ENCODE measurements around the gene MTIF3.

Gene MTIF3, protein sequence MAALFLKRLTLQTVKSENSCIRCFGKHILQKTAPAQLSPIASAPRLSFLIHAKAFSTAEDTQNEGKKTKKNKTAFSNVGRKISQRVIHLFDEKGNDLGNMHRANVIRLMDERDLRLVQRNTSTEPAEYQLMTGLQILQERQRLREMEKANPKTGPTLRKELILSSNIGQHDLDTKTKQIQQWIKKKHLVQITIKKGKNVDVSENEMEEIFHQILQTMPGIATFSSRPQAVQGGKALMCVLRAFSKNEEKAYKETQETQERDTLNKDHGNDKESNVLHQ

GRCh38 chr13:27449936-27450828, at the start of gene MTIF3:
TSS of gene MTIF3 (minus strand) at chr13:27450564. CDS start at chr13:27440448, 10,116 bp downstream.
- peak; percentile 87 for DNase-seq (ENCODE audit: low read depth, low spot score)
- H3K36me3 ChIP-seq (ENCODE audit: insufficient read depth, insufficient read length, low read length): no peaks in the 10 kb centered on the region
- peak within 1 kb of the TSS; percentile 89 for H3K4me3 ChIP-seq (ENCODE audit: insufficient read length, low read depth)
- H3K4me1 ChIP-seq (ENCODE audit: insufficient read depth, insufficient read length): no peaks in the 10 kb centered on the region
- TF ChIP-seq SUZ12 (IDR thresholded peaks at IDR 0.05; ENCODE audit: extremely low read depth, insufficient read depth, insufficient read length) (no peak), ZNF274 (IDR thresholded peaks at IDR 0.05; ENCODE audit: low read depth, low read length) (no peak)
- H3K27me3 ChIP-seq (ENCODE audit: insufficient read depth, insufficient read length): peaks cover 20% of the 10 kb centered on the region
- H3K9ac ChIP-seq (ENCODE audit: insufficient read length, low read depth): peak within 1 kb of the TSS; percentile 86
- no peaks in the 10 kb centered on the region for H3K9me3 ChIP-seq (ENCODE audit: insufficient read depth, low read length)

- H3K9me3 ChIP-seq (ENCODE audit: insufficient read depth, low read length): no peaks in the 10 kb centered on the region
- TF ChIP-seq ZNF274 (IDR thresholded peaks at IDR 0.05; ENCODE audit: low read depth, low read length): no peak
- TF ChIP-seq YY1 (IDR thresholded peaks at IDR 0.05; ENCODE audit: insufficient read depth, insufficient read length): no peak
- TF ChIP-seq SUZ12 (IDR thresholded peaks at IDR 0.05; ENCODE audit: extremely low read depth, insufficient read depth, insufficient read length): no peak
- H3K4me1 ChIP-seq (ENCODE audit: insufficient read depth, insufficient read length): no peaks in the 10 kb centered on the region
- no peaks in the 10 kb centered on the region for H3K36me3 ChIP-seq (ENCODE audit: insufficient read depth, insufficient read length, low read length)
- DNase-seq (ENCODE audit: low read depth, low spot score): no peak
- H3K4me3 ChIP-seq (ENCODE audit: insufficient read length, low read depth): no peak overlapping the region
- H3K9ac ChIP-seq (ENCODE audit: insufficient read length, low read depth): no peak overlapping the region
- no peaks in the 10 kb centered on the region for H3K27me3 ChIP-seq (ENCODE audit: insufficient read depth, insufficient read length)
Observed at GRCh38 chr13:27497563-27498230, 47.3 kb upstream of the MTIF3 start.

GRCh38 chr13:27496536-27497273, 46.3 kb upstream of the MTIF3 start:
- DNase-seq (ENCODE audit: low read depth, low spot score): peak; percentile 16
- H3K27me3 ChIP-seq (ENCODE audit: insufficient read depth, insufficient read length): no peaks in the 10 kb centered on the region
- no peaks in the 10 kb centered on the region for H3K9me3 ChIP-seq (ENCODE audit: insufficient read depth, low read length)
- no peak for TF ChIP-seq SUZ12 (IDR thresholded peaks at IDR 0.05; ENCODE audit: extremely low read depth, insufficient read depth, insufficient read length)
- no peak for TF ChIP-seq YY1 (IDR thresholded peaks at IDR 0.05; ENCODE audit: insufficient read depth, insufficient read length)
- TF ChIP-seq ZNF274 (IDR thresholded peaks at IDR 0.05; ENCODE audit: low read depth, low read length): no peak
- no peaks in the 10 kb centered on the region for H3K36me3 ChIP-seq (ENCODE audit: insufficient read depth, insufficient read length, low read length)
- no peak overlapping the region for H3K9ac ChIP-seq (ENCODE audit: insufficient read length, low read depth)
- H3K4me3 ChIP-seq (ENCODE audit: insufficient read length, low read depth): no peak overlapping the region
- H3K4me1 ChIP-seq (ENCODE audit: insufficient read depth, insufficient read length): no peaks in the 10 kb centered on the region

DNA sequence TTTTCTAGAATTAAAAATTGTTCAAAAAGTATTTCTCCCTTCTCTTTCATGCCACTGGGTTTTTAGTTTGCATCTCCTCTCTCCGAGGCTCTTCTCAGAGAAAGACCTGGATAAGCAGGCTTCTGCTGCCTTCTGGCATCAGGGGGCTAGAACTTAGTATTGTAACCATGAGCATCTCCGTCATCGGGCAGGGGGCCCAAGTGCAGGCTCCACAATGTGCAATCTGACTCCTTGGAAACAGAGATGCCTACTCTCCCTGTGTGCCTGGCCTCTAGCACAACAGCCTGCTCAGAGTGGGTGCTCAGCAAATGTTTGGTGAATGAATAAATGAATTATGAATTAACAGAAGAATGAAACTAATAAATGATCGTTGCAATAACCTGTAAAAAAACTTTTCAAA, 45.6 kb upstream of the MTIF3 start:
- Histone ChIP-seq H3K9me3 (ENCODE audit: insufficient read depth, low read length) (no peaks in the 10 kb centered on the region), H3K4me3 (ENCODE audit: insufficient read length, low read depth) (no peak overlapping the region), H3K9ac (ENCODE audit: insufficient read length, low read depth) (no peak overlapping the region), H3K36me3 (ENCODE audit: insufficient read depth, insufficient read length, low read length) (no peaks in the 10 kb centered on the region), H3K27me3 (ENCODE audit: insufficient read depth, insufficient read length) (no peaks in the 10 kb centered on the region), H3K4me1 (ENCODE audit: insufficient read depth, insufficient read length) (no peaks in the 10 kb centered on the region)
- no peak for TF ChIP-seq SUZ12 (IDR thresholded peaks at IDR 0.05; ENCODE audit: extremely low read depth, insufficient read depth, insufficient read length)
- no peak for TF ChIP-seq ZNF274 (IDR thresholded peaks at IDR 0.05; ENCODE audit: low read depth, low read length)
- no peak for TF ChIP-seq YY1 (IDR thresholded peaks at IDR 0.05; ENCODE audit: insufficient read depth, insufficient read length)
- DNase-seq (ENCODE audit: low read depth, low spot score): no peak

GRCh38 chr13:27495551-27495950, 45.2 kb upstream of the MTIF3 start:
- peaks cover 2% of the 10 kb centered on the region for H3K4me1 ChIP-seq (ENCODE audit: insufficient read depth, insufficient read length)
- TF ChIP-seq ZNF274 (IDR thresholded peaks at IDR 0.05; ENCODE audit: low read depth, low read length): no peak
- TF ChIP-seq SUZ12 (IDR thresholded peaks at IDR 0.05; ENCODE audit: extremely low read depth, insufficient read depth, insufficient read length): no peak
- no peak for TF ChIP-seq YY1 (IDR thresholded peaks at IDR 0.05; ENCODE audit: insufficient read depth, insufficient read length)
- no peak overlapping the region for H3K4me3 ChIP-seq (ENCODE audit: insufficient read length, low read depth)
- no peak overlapping the region for H3K9ac ChIP-seq (ENCODE audit: insufficient read length, low read depth)
- no peaks in the 10 kb centered on the region for H3K36me3 ChIP-seq (ENCODE audit: insufficient read depth, insufficient read length, low read length)
- no peak for DNase-seq (ENCODE audit: low read depth, low spot score)
- no peaks in the 10 kb centered on the region for H3K27me3 ChIP-seq (ENCODE audit: insufficient read depth, insufficient read length)
- no peaks in the 10 kb centered on the region for H3K9me3 ChIP-seq (ENCODE audit: insufficient read depth, low read length)

DNA sequence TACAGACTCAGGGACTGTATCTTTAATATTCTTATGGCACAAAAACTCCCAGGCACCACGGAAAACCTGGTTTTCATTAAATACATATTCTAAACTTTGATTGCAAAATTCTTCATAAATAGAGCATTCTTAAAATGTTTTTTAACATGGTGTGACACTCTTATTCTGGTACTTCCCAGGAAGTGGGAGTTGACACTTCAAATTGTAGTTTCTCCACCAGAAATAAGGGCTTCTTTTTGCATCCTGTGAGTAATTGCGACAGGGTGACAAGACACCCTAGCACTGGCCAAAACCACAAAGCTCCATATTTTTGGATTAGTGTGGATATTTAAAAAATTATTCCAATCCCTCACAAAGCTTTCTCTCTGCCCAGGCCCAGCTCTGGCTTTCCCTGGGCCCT, 43.6 kb upstream of the MTIF3 start:
- Histone ChIP-seq H3K36me3 (ENCODE audit: insufficient read depth, insufficient read length, low read length) (no peaks in the 10 kb centered on the region), H3K4me3 (ENCODE audit: insufficient read length, low read depth) (no peak overlapping the region), H3K9me3 (ENCODE audit: insufficient read depth, low read length) (no peaks in the 10 kb centered on the region), H3K9ac (ENCODE audit: insufficient read length, low read depth) (no peak overlapping the region), H3K27me3 (ENCODE audit: insufficient read depth, insufficient read length) (no peaks in the 10 kb centered on the region), H3K4me1 (ENCODE audit: insufficient read depth, insufficient read length) (peaks cover 2% of the 10 kb centered on the region)
- TF ChIP-seq YY1 (IDR thresholded peaks at IDR 0.05; ENCODE audit: insufficient read depth, insufficient read length) (no peak), SUZ12 (IDR thresholded peaks at IDR 0.05; ENCODE audit: extremely low read depth, insufficient read depth, insufficient read length) (no peak), ZNF274 (IDR thresholded peaks at IDR 0.05; ENCODE audit: low read depth, low read length) (no peak)
- no peak for DNase-seq (ENCODE audit: low read depth, low spot score)

Measured in NT2/D1 (cell line).